Suprapubic skin (tissue), 4 donors: Measurements from ENCODE around the gene PRRC2B. TPM values are rescaled to one million over a fixed set of nuclear protein-coding genes. Genes with fewer than 3 reads are reported as not detected.

Source experiments
- DNase-seq, 2 donors: peaks; one replicate each; pipeline ENCODE4 v3.0.0-alpha.2; 2019; ENCODE audit warnings: low spot score in 2 of 2
- H3K27ac ChIP-seq: fragments of 200-600 bp; sonication (generic); one replicate; pipeline ENCODE4 v1.5.1; 2019
- H3K27me3 ChIP-seq: fragments of 200-600 bp; sonication (generic); one replicate; pipeline ENCODE4 v1.5.1; 2019
- H3K36me3 ChIP-seq: fragments of 200-600 bp; sonication (generic); one replicate; pipeline ENCODE4 v1.5.1; 2019
- H3K4me1 ChIP-seq: fragments of 200-600 bp; sonication (generic); one replicate; pipeline ENCODE4 v1.5.1; 2019
- H3K4me3 ChIP-seq: fragments of 200-600 bp; sonication (generic); one replicate; pipeline ENCODE4 v1.5.1; 2019; ENCODE audit warnings: mild to moderate bottlenecking
- H3K9me3 ChIP-seq: fragments of 200-600 bp; sonication (generic); one replicate; pipeline ENCODE4 v1.5.1; 2019
- CTCF ChIP-seq, 2 donors: fragments of 200-600 bp in 1 of 2; fragments of 450-650 bp in 1 of 2; sonication (generic) in 1 of 2; IDR thresholded peaks; one replicate each; pipeline ENCODE4 v1.5.1; 2016 to 2019; ENCODE audit warnings: antibody characterized with exemption in 2 of 2, mild to moderate bottlenecking in 1 of 2, moderate library complexity in 1 of 2
- EP300 ChIP-seq: sonication (generic); formaldehyde crosslinking; IDR thresholded peaks from one replicate; pipeline ENCODE4 v1.6.1; 2017; ENCODE audit warnings: antibody characterized with exemption
- POLR2A ChIP-seq, 2 donors: fragments of 450-650 bp; IDR thresholded peaks; one replicate each; pipeline ENCODE4 v1.6.1; 2017; ENCODE audit warnings: antibody characterized with exemption in 2 of 2, mild to moderate bottlenecking in 2 of 2, moderate library complexity in 2 of 2
- POLR2AphosphoS5 ChIP-seq, 3 donors: sonication (generic); formaldehyde crosslinking; IDR thresholded peaks; one replicate each; pipeline ENCODE4 v1.6.1; 2017; ENCODE audit warnings: antibody characterized with exemption in 3 of 3
- WGBS: methylation state at CpG from one replicate; pipeline ENCODE4 v1.1.5; 2018; 5-methylcytosine and 5-hydroxymethylcytosine counted together
- total RNA-seq, 4 donors: library from RNA; depleted of rRNA; stranded (reverse); fragments of >200 nt; gene quantifications; one replicate each; pipeline ENCODE4 v1.1.0, GENCODE V29; 2016

The PRRC2B gene
- total RNA-seq, 4 donors from 2014 or later: 153 to 286 (median 240) TPM

GRCh38 chr9:131530546-131530919 lies 136.6 kb downstream of the PRRC2B start:
- Histone ChIP-seq H3K36me3 (peaks cover 42% of the 10 kb centered on the region), H3K27me3 (no peaks in the 10 kb centered on the region), H3K9me3 (no peaks in the 10 kb centered on the region), H3K27ac (peak overlapping the region; percentile 67), H3K4me1 (peaks cover 14% of the 10 kb centered on the region), H3K4me3 (peak overlapping the region; percentile 79)
- peak in 1 of 2 donors; percentile 80 for DNase-seq
- WGBS: 11% methylated on average over 10 of the region's 29 CpGs
- TF ChIP-seq EP300 (no peak), CTCF (IDR thresholded peaks at IDR 0.05) (peak in 1 of 2 donors; percentile 19), POLR2A (IDR thresholded peaks at IDR 0.05) (no peak)

GRCh38 chr9:131530920-131531832 lies 137.3 kb downstream of the PRRC2B start, which contains the start of gene UCK1:
Gene UCK1, minus strand, starts transcription at chr9:131531263. Its CDS starts 89 bp downstream, at chr9:131531174.
- DNase-seq: peak; percentile 86 to 90
- TF ChIP-seq POLR2A (IDR thresholded peaks at IDR 0.05) (peak in 1 of 2 donors; percentile 48), POLR2AphosphoS5 (IDR thresholded peaks at IDR 0.05) (no peak)
- peak within 1 kb of the TSS; percentile 67 for H3K27ac ChIP-seq
- WGBS: 37% methylated on average over 15 of the region's 103 CpGs
- H3K9me3 ChIP-seq: no peaks in the 10 kb centered on the region
- no peaks in the 10 kb centered on the region for H3K27me3 ChIP-seq
- peak within 1 kb of the TSS; percentile 79 for H3K4me3 ChIP-seq
- H3K36me3 ChIP-seq: peaks cover 36% of the 10 kb centered on the region
- peaks cover 14% of the 10 kb centered on the region for H3K4me1 ChIP-seq

- DNase-seq: no peak
These were observed 140.9 kb downstream of the PRRC2B start for GRCh38 chr9:131534721-131535237.

GRCh38 chr9:131537946-131538345 lies 144.1 kb downstream of the PRRC2B start:
- H3K36me3 ChIP-seq: no peaks in the 10 kb centered on the region
- no peaks in the 10 kb centered on the region for H3K4me1 ChIP-seq
- H3K4me3 ChIP-seq: no peak overlapping the region
- DNase-seq: no peak
- TF ChIP-seq CTCF (IDR thresholded peaks at IDR 0.05) (no peak), EP300 (no peak), POLR2AphosphoS5 (IDR thresholded peaks at IDR 0.05) (no peak), POLR2A (IDR thresholded peaks at IDR 0.05) (no peak)
- no peak overlapping the region for H3K27ac ChIP-seq
- no peaks in the 10 kb centered on the region for H3K27me3 ChIP-seq
- WGBS: 95% methylated on average over 19 of the region's 19 CpGs
- H3K9me3 ChIP-seq: peaks cover 2% of the 10 kb centered on the region

More at GRCh38 chr9:131534721-131535237, 140.9 kb downstream of the PRRC2B start:
- Histone ChIP-seq H3K36me3 (no peaks in the 10 kb centered on the region), H3K9me3 (no peaks in the 10 kb centered on the region), H3K4me3 (no peak overlapping the region), H3K27me3 (no peaks in the 10 kb centered on the region), H3K27ac (no peak overlapping the region), H3K4me1 (peaks cover 11% of the 10 kb centered on the region)
- 71% methylated on average over 8 of the region's 8 CpGs for WGBS
- TF ChIP-seq POLR2A (IDR thresholded peaks at IDR 0.05) (no peak), POLR2AphosphoS5 (IDR thresholded peaks at IDR 0.05) (no peak), EP300 (no peak), CTCF (IDR thresholded peaks at IDR 0.05) (no peak)

GRCh38 chr9:131539223-131539923 lies 145.5 kb downstream of the PRRC2B start:
- no peak overlapping the region for H3K27ac ChIP-seq
- no peak for DNase-seq
- WGBS: 89% methylated on average over 7 of the region's 7 CpGs
- H3K9me3 ChIP-seq: peaks cover 13% of the 10 kb centered on the region
- no peaks in the 10 kb centered on the region for H3K36me3 ChIP-seq
- H3K4me3 ChIP-seq: no peak overlapping the region
- H3K27me3 ChIP-seq: peaks cover 6% of the 10 kb centered on the region
- TF ChIP-seq EP300 (no peak), CTCF (IDR thresholded peaks at IDR 0.05) (no peak), POLR2AphosphoS5 (IDR thresholded peaks at IDR 0.05) (no peak), POLR2A (IDR thresholded peaks at IDR 0.05) (no peak)
- H3K4me1 ChIP-seq: no peaks in the 10 kb centered on the region
